ENCODE results near the gene CCR9.
"Not testable (repeated sequence)": the region's sequence is repeated elsewhere in the genome, so short reads cannot be mapped to it uniquely, and the experiment has no call there.

The CCR9 gene

GRCh38 chr3:45885979-45886705 is at the start of gene CCR9:
Gene CCR9, plus strand, starts transcription at chr3:45886543. Its CDS starts 8,391 bp downstream, at chr3:45894934.
- DNase-seq (ENCODE audit: low read depth in 2 of 2), result no peak

DNA sequence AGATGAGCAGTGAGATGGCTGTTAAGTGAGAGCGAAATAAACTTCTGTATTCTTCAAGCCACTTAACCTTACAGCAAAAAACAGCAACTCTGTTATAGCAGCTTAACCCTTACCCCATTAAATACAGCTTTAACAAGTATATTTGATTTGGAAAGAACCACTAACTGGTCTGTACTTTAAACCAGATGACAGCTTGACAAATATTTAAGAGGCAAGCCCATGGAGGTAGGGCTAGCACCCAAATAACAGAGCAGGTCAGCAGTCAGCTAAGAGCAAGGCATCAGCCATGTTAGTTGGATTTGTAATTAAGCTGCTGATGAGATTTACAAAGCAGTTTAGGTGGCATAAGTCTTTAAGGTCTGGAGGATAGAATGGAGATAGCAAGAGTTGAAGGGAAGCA is 47.9 kb upstream of the CCR9 start:
- DNase-seq (ENCODE audit: low read depth in 2 of 2), result no peak

DNA sequence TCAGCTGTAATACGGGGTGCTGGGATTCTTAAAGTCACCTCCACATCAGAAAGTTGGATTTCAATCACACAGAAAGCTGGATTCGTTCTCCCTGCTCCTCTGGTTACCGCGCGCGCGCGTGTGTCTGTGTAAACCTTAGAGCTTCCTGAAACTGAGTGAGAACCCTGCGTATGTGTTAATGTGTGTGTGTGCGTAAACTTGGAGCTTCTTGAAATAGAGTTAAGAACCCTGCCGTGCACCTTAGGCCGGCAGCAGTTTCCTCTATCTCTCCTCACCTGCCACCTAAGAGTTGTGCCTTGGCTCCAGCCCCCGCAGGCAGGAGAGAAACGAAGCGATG is 45.0 kb upstream of the CCR9 start:
- DNase-seq (ENCODE audit: low read depth in 2 of 2), result no peak

DNA sequence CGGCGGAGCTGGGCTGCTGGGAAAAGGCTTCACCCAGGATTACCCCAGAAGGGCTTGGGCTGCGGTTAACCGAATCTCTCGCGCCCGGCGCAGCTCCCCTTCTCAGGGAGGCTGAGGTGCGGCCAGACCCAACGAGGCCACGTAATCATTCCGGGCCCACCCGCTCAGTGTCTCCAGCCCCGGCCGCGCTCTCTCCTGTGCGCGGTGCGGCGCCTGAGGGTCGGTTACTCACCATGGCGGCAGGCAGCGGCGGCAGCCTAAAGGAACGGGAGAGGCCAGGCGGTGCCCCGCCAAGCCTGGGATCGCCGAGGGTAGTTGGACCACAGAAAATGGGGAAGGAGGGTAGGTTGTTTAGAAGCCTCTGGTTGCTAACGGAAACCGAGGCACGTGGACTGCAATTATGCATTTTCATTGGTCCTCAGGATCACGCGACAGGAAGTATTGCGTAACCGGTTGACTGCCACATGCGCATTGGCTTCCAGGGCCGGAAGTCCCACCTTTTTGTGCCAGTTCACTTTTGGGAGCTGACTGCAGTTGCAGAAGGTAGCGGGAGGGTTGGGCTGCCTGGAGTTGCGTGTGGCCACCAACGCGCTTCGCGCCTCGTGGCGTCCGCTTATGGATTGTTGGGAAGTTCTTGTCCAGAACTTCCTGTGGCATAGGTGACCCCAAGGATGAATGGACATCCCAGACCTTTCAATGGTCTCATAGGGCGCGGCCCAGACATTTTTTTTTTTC is 44.4 kb upstream of the CCR9 start, which contains the start of gene LZTFL1:
LZTFL1 (minus strand) TSS at position 363 of the 735 bp plus-strand sequence; CDS start at position 235, 128 bp downstream.
- peak; percentile 82 for DNase-seq (ENCODE audit: low read depth in 2 of 2)

GRCh38 chr3:45842851-45843625 is 43.3 kb upstream of the CCR9 start:
- DNase-seq (ENCODE audit: low read depth in 2 of 2), result no peak

DNA sequence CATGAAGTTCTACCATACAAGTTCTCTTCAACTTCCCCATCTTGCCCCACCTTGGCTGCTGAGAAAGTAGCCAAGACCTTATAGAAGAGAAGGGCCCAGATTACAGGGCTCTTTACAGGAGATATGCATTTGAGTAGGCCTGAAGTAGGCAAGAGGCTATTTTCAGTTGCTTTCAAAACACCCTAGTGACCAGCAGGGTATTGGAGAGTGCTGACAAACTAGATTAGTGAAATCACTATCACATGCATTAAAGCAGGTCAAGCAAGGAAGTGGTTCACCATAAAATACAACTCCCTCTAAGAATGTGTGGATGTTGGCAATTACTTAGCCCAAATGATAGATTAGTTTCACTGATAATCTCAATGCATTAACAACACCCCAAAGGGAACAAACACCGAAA is 41.7 kb upstream of the CCR9 start:
- no peak for DNase-seq (ENCODE audit: low read depth in 2 of 2)

- DNase-seq (ENCODE audit: low read depth in 2 of 2), result no peak
Measured at GRCh38 chr3:45848392-45848791, 38.0 kb upstream of the CCR9 start.

DNA sequence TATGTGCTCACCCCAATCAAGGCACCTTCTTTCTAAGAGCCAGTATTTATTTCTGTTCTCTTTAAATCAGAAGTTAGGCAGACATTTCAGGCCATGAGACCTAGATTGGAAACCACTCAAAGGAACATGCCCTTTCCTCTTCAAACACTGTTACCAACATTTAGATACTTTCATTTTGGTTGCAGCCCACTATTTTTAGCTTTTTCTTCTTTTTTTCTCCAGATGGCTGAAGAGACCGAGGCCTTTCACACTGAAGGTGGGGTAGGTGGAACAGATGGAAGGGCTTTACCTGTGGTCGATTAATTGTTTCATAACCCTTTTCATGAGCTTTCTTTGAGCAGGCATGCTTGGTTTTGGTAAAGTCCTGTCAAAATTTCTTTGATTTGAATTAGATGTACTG is 33.5 kb upstream of the CCR9 start:
- no peak for DNase-seq (ENCODE audit: low read depth in 2 of 2)

DNA sequence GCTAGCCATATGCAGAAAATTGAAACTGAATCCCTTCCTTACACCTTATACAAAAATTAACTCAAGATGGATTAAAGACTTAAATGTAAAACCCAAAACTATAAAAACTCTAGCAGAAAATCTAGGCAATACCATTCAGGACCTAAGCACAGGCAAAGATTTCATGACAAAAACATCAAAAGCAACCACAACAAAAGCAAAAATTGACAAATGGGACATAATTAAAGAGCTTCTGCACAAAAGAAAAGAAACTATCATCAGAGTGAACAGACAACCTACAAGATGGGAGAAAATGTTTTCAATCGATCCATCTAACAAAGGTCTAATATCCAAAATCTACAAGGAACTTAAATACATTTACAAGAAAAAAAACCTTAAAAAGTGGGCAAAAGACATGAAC is 30.0 kb upstream of the CCR9 start:
- not testable (repeated sequence) for DNase-seq (ENCODE audit: low read depth in 2 of 2)

DNA sequence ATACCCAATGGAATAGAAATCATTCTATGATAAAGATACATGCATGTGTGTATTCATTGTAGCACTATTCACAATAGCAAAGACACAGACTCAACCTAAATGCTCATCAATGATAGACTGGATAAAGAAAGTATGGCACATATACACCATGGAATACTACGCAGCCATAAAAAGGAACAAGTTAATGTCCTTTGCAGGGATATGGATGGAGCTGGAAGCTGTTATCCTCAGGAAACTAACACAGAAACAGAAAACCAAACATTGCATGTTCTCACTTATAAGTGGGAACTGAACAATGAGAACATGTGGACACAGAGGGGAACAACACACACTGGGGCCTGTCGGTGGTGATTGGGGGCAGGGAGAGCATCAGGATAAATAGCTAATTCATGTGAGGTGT is 29.3 kb upstream of the CCR9 start:
- DNase-seq (ENCODE audit: low read depth in 2 of 2), result not testable (repeated sequence)

DNA sequence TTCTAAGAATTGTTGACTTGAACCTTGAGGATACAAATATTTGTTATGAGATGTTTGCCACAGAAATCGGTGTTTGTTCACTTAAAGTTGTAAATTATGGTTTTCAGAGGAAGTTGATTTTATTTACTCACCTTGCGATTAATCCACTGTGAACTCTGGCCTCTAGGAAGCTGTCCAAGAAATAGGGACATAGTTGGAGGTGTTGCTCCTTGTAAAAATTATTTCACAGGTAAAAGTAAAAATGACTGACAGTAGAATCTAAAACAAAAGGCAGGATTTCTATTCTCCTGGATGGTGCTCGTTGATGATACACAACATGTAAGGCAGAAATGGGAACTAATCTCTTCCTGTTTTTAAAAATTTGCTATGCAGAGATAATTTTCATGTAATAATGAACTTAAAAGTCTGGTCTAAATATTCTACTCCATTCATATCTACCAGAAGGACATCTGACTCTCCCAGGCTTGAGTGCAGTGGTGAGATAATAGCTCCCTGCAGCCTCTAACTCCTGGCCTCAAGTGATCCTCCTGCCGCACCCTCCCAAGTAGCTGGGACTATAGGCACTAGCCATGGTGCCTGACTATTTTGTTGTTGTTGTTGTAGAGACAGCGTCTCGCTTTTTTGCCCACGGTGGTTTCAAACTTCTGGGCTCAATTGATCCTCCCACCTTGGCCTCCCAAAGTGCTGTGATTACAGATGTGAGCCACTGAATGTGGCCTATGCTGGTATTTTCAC is 27.4 kb upstream of the CCR9 start:
- no peak for DNase-seq (ENCODE audit: low read depth in 2 of 2)

DNA sequence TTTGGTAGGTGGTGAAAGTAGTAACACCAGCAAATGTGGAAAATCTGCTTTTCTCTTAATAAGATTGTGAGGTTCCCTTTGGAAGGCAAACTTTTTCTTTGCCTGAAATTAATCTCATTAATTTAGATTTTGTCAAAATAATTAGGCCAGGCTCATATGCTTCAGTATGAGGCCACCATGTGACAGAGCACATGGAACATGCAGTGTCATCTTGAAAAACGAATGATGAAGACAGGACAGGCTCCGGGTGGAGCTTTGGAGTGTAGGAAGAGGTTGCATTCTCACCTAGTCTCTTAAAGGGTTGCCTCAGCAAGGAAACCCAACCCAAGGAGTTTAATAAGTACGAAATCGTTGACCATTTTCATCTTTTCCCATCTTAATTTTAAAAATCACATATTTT is 25.9 kb upstream of the CCR9 start:
- DNase-seq (ENCODE audit: low read depth in 2 of 2), result no peak

DNA sequence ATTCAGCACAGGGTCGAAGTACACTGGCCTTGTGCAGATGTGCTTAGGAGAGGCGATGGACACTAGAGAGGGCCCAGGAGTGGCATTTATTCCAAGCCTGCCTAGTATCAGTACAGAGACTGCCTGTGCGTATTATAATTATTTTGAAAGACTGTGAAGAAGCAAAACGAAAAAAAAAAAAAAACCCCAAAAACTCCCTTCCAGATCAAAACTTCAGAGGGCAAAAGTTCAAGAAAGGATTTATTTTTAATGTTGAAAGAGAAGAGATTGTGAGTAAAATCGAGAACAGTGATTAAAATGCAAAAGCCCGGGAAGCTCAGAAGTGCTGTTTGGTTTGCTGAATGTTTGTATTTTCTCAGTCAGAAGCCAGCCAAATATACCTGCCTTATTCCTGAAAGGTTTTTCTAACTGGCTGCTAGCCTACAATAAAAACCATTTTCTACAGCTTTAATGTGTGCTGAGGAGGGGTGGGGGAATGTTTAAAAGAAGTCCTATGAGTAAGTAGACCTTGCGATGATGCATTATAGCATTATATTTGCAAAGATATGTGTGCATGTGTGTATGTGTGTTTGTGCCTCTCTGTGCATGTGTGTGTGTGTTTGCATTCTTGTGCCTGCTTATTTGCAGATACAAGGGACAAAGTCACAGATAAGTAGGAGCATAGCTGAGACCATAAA is 25.2 kb upstream of the CCR9 start:
- no peak for DNase-seq (ENCODE audit: low read depth in 2 of 2)

DNA sequence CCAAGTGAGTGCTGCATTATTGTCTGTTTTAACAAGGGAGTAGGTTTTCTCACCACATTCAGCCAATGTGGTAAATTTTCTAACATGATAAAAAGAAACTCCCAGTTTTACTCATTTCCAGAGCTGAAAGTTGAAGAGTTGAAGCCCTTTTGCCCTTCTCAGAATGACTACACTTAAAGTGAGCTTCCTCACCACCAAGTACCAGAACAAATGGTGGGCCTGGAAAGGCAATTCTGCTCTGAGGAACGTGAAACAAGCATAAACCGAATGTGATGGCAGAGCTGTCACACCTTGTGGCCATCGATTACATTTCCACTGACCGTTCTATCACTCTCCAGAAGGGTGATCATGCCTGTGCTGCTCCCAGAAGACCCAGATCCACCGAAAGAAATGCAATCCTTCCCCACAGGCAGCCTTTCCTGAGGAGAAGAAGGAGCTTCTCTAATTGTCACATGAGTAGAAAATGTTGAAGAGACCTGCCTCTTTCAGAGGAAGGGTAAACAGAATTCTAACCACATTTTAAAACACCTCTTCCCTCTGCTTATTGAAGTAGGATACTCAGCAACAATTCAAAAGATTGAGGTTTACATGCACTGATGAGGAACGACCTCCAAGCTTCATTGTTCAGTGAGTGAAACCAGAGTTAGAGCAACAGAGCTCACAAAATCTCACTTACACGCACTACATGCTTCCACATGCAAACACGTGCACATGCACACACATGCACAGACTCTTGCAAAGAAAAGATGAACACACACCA is 21.4 kb upstream of the CCR9 start:
- peak in 1 of 2 donors; percentile 31 for DNase-seq (ENCODE audit: low read depth in 2 of 2)

DNA sequence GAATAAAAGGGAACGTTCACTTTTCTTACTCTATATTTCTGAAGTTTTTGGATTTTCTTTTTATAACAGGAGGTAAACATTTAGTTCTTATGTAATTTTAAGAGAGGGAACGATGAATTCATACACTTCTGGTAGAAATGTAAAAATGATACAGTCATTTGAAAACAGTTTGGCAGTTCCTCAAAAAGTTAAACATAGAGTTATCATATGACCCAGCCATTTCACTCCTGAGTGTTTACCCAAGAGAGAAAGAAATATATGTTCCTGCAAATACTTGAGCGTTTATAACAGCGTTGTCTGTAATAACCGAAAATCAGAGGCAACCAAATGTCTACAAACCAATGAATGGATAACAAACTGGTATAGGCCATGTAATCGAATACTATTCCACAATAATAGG is 20.8 kb upstream of the CCR9 start:
- no peak for DNase-seq (ENCODE audit: low read depth in 2 of 2)

DNA sequence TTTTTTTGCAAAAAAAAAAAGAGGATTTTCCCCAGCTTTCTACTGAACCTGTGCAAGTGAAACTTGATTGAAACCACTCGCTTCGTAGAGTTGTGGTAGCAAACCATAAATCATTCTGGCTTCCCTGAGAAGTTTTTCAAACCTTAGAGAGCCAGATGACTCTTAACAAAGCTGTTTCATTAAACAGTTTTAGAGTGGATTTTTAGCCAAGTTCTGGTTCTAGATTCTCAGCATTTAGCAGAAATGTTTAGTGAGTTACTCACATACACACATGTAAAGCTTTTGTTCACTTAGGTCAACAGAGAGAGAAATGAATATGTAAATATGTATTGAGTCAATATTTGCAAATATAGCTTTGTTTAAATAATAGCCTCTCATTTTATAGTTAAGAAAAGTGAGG is 18.1 kb upstream of the CCR9 start:
- no peak for DNase-seq (ENCODE audit: low read depth in 2 of 2)

- no peak for DNase-seq (ENCODE audit: low read depth in 2 of 2)
Measured at GRCh38 chr3:45868650-45869049, 17.7 kb upstream of the CCR9 start.

- no peak for DNase-seq (ENCODE audit: low read depth in 2 of 2)
Measured at GRCh38 chr3:45869638-45870037, 16.7 kb upstream of the CCR9 start.

DNA sequence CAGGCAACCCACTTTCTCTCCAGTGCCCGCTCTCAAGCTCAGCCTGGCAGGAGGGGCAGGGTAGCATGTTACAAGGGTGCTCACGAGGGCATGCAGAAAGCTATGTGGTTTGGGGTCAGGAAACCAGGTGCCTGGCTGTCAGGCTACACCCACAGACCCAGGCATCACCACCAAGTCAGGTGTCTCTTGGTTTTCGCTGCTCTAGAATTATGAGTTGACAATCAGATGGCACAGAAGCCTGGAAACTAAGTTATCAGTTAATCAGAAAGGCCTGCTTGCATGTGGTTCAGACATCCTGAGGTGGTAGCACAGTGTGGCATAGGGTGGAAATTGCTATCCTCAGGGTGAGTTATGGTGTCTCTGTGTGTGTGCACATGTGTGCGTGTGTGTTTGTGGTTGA is 16.2 kb upstream of the CCR9 start:
- peak; percentile 25 to 43 for DNase-seq (ENCODE audit: low read depth in 2 of 2)

DNA sequence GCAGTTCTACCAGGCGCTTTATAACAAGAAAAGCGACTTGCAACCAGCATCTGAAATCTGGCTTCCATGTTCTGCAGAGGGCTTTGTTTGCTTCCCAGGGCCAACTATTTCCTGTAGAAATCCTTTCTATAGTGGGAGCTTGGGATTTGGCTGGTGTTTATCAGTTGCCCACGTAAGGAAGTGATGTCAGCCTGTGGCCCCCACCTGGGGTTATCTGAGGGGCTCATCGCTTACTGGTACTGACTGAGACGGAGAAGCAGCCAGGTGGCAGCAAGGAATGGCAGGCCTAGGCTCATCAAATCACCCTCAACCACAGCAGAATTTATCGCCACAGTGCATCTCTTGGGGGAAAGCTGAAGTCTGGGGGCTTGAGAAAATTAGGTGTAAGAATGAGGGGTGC is 14.6 kb upstream of the CCR9 start:
- DNase-seq (ENCODE audit: low read depth in 2 of 2), result no peak

DNA sequence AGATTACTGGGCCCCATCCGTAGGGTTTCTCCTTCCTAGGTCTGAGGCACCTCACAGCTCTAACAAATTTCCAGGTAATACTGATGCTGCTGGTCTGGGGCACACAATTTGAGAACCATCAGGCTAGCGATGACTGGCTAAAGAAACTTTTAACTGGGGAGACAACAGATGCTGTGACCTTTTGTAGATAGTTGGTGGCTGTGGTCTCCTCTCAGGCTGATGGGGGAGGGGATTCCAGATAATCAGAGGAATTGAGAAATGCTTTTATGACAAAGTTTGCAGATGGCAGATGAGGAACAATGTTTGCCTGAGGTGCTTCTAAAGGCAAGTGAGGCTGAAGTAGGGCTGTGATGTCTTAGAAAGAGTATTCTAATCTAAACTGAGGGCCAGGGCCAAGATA is 13.8 kb upstream of the CCR9 start:
- DNase-seq (ENCODE audit: low read depth in 2 of 2), result no peak

All from stimulated activated CD8-positive, alpha-beta memory T cell treated with anti-CD3 and anti-CD28 coated beads, Interleukin-15, amount 100 ng/mL, for 48 hours (primary cell).